ENCODE measurements around the gene MAGT1. TPM values are rescaled to one million over a fixed set of nuclear protein-coding genes. Genes with fewer than 3 reads are reported as not detected.

The MAGT1 gene
- polyA plus RNA-seq, 1 experiment: 92.7 TPM

DNA sequence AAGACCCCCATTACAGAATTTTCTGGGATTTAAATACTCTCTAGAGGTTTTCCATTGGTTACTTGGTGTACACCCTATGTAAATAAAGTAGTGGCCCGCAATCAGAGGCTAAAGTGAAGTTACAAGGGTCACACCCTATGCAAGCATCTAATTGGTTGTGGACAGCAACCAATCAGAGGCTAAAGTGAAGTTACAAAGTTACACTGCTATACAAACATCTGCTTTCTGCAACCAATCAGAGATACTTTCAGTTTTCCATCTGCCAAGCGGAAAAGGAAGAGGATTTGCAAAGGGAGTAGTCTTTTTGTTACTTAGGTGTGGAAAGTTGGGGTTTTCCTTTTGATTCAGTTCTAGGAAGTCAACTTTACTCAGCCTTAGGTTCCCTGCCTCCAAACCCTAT, 107.2 kb downstream of the MAGT1 start:
- TF ChIP-seq, protein P1, sequence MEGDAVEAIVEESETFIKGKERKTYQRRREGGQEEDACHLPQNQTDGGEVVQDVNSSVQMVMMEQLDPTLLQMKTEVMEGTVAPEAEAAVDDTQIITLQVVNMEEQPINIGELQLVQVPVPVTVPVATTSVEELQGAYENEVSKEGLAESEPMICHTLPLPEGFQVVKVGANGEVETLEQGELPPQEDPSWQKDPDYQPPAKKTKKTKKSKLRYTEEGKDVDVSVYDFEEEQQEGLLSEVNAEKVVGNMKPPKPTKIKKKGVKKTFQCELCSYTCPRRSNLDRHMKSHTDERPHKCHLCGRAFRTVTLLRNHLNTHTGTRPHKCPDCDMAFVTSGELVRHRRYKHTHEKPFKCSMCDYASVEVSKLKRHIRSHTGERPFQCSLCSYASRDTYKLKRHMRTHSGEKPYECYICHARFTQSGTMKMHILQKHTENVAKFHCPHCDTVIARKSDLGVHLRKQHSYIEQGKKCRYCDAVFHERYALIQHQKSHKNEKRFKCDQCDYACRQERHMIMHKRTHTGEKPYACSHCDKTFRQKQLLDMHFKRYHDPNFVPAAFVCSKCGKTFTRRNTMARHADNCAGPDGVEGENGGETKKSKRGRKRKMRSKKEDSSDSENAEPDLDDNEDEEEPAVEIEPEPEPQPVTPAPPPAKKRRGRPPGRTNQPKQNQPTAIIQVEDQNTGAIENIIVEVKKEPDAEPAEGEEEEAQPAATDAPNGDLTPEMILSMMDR (IDR thresholded peaks at IDR 0.05; ENCODE audit: low read depth, low read length): no peak
- Histone ChIP-seq H3K27ac (ENCODE audit: low read depth, low read length) (no peak overlapping the region), H3K9me3 (ENCODE audit: control insufficient read depth, insufficient read depth, low read length) (no peaks in the 10 kb centered on the region; the same call in 1 of the 2 replicates), H3K4me3 (ENCODE audit: low read depth, low read length) (no peak overlapping the region), H3K27me3 (ENCODE audit: control insufficient read depth, insufficient read depth, low read length) (no peaks in the 10 kb centered on the region)
- POLR2A ChIA-PET: no interaction called here
- no peak for DNase-seq (ENCODE audit: low read depth, low spot score)
- CTCF ChIA-PET: interaction anchor here (0.6 kb wide), 1 partner anchor 13 kb away, joined by 5 read pairs; no protein-coding TSS in a partner anchor

DNA sequence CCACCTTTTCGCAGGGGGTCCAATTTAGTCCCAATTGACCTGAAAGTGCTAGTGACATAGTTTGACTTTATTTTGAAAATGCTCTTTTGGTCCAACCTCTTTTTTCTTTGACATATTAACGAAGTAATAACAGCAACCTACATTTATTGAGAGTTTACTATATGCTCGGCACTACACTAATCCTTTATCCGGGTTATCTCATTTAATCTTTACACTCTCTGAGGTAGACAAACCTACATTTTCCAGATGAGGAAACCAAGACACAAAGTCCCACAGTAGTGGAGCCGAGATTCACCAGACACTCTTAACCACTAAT, 108.9 kb downstream of the MAGT1 start:
- TF ChIP-seq, protein P1 (IDR thresholded peaks at IDR 0.05; ENCODE audit: low read depth, low read length): no peak
- ChIA-PET CTCF (no interaction called here), POLR2A (no interaction called here)
- no peak overlapping the region for H3K27ac ChIP-seq (ENCODE audit: low read depth, low read length)
- H3K9me3 ChIP-seq (ENCODE audit: control insufficient read depth, insufficient read depth, low read length): no peaks in the 10 kb centered on the region; the same call in 1 of the 2 replicates
- no peak for DNase-seq (ENCODE audit: low read depth, low spot score)
- peak overlapping the region; percentile 76 for H3K4me3 ChIP-seq (ENCODE audit: low read depth, low read length)
- H3K27me3 ChIP-seq (ENCODE audit: control insufficient read depth, insufficient read depth, low read length): no peaks in the 10 kb centered on the region

DNA sequence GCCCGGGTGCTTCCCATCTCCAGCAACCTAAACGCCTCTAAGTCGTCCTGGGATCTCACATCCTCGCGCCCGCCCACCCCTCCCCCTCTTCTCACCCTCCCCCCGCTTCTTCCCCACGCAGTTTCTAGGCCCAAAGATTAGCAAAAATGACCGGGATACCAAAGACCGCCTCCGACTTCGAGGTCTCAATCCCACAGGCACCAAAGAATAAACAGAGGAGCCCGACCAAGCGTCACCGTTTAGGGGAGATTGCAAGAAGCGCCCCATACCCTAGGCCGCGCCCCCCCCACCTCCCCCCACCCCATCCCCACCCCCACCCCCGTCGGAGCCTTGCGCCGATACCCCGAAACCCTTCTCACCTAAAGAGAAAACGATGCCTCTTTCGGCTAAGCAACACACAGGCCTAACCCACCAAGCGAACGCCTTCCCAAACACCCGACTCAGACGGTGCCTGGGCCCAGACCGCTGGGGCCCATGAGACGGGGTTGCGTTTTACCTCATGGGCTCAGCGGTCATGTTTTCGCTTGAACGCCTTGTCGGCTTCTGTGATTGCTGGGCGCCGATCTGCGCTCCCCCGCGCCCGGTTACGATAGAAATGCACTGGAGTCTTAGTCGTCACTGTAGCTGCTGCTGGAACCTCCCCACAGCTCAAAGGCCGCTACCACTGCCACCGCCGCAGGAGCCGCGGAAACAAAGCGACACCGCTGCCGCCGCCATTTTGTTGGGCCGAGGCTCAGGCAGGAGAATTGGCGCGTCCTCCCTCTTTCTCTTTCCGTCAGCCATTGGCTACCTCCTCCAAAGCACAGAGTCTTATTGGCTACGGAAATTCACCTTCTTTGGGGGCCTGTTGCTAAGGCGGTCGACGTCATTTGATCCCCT, 109.5 kb downstream of the MAGT1 start, which contains the start of gene ATRX:
Gene ATRX (minus strand): TSS at position 731 of the 879 bp plus-strand sequence. CDS start 215 bp downstream, at position 516.
- CTCF ChIA-PET: no interaction called here
- no peaks in the 10 kb centered on the region; the same call in 1 of the 2 replicates for H3K9me3 ChIP-seq (ENCODE audit: control insufficient read depth, insufficient read depth, low read length)
- POLR2A ChIA-PET: no interaction called here
- H3K27me3 ChIP-seq (ENCODE audit: control insufficient read depth, insufficient read depth, low read length): no peaks in the 10 kb centered on the region
- peak; percentile 24 for DNase-seq (ENCODE audit: low read depth, low spot score)
- peak within 1 kb of the TSS; percentile 76 for H3K4me3 ChIP-seq (ENCODE audit: low read depth, low read length)
- H3K27ac ChIP-seq (ENCODE audit: low read depth, low read length): peak within 1 kb of the TSS; percentile 91
- TF ChIP-seq, protein P1 (IDR thresholded peaks at IDR 0.05; ENCODE audit: low read depth, low read length): no peak

DNA sequence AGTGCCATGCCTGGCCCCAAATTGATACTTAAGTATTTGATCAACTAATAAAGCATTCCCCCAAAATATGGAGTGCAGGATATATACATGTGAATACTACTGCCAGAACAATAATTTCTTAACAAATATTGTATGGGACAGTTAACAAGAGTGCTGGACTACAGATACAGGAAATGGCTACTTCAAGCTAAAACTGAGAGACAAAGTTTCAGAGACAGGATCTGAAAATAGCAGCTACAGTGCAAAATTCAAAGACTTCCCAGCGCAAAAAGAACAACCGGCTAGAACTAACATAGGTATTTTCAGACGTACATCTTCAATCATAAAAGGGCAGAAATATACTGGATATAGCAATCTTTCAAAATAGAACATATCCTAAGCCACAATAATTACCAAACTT, 115.5 kb downstream of the MAGT1 start:
- no peak overlapping the region for H3K4me3 ChIP-seq (ENCODE audit: low read depth, low read length)
- DNase-seq (ENCODE audit: low read depth, low spot score): no peak
- H3K27ac ChIP-seq (ENCODE audit: low read depth, low read length): no peak overlapping the region
- no peaks in the 10 kb centered on the region for H3K9me3 ChIP-seq (ENCODE audit: control insufficient read depth, insufficient read depth, low read length)
- TF ChIP-seq, protein P1 (IDR thresholded peaks at IDR 0.05; ENCODE audit: low read depth, low read length): no peak
- no peaks in the 10 kb centered on the region for H3K27me3 ChIP-seq (ENCODE audit: control insufficient read depth, insufficient read depth, low read length)
- ChIA-PET POLR2A (no interaction called here), CTCF (no interaction called here)

DNA sequence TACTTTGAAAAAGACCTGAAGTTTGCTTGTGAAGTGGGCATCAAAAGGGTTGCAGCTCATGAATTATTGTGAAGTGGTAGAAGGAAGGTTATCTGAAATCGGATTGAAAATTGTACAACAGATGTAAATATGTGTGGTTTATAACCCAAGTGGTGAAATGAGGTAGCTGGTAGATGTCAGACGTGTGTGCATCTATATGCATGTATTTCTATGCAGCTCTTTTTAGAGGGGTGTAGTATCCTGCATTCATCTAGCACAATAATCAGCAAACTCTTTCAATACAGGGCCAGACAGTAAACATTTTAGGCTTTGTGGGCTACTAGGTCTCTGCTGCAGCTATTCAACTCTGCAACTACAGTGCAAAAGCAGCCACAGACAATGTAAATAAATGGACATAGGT, 118.6 kb downstream of the MAGT1 start:
- POLR2A ChIA-PET: no interaction called here
- Histone ChIP-seq H3K27me3 (ENCODE audit: control insufficient read depth, insufficient read depth, low read length) (no peaks in the 10 kb centered on the region), H3K27ac (ENCODE audit: low read depth, low read length) (no peak overlapping the region), H3K9me3 (ENCODE audit: control insufficient read depth, insufficient read depth, low read length) (no peaks in the 10 kb centered on the region), H3K4me3 (ENCODE audit: low read depth, low read length) (no peak overlapping the region)
- TF ChIP-seq, protein P1 (IDR thresholded peaks at IDR 0.05; ENCODE audit: low read depth, low read length): no peak
- CTCF ChIA-PET: no interaction called here
- no peak for DNase-seq (ENCODE audit: low read depth, low spot score)

Measured in AG04450 (cell line).